Astrocyte of the hippocampus (primary cell): ENCODE data around the gene EEF1E1.
A peak's percentile ranks its signal among the peaks of the same experiment; 100 is the strongest.

Experiments
- DNase-seq: peaks from one replicate; pipeline ENCODE4 v3.0.0; 2011; ENCODE audit warnings: low read depth, low spot score

The EEF1E1 gene

DNA sequence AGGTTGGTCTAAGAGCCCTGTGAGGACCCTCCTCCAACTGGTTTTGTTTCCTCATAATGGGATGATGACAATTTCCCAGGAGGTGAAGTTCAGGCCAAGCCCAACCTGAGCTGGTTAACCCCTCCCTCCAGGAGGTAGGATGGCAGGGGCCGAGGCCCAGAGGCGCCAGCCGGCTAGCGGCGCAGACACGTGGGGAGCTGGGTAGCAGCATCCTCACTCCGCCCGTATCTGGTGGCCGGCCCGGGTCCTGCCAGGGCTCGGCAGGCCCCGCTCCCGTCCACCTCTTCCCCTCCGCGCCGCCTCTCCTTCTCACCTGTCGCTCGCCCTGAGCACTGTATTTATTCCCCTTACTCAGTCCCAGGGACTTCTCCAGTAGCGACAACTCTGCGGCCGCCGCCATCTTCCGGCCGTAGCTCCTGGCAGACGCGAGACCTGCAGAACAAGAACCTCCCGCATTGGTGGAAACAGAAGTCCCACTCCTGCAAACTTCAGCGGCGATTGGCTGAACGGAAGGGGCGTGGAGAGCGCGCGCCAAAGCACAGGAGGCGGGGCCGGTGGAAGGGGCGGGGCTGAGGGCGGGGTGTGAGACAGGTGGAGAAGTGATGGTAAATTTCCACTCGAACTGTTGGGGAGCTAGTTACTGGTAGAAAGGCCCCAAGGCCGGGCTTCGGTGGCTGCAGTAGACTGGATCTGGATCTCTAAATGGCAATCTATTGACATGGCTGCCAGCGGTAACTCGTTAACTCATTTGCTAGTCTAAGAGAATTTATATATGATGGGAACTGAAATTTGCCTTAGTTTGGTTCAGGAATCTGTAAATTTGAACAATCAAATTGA is at the start of gene EEF1E1:
TSS of gene EEF1E1 (minus strand) at position 427 of the 837 bp plus-strand sequence. CDS start at position 400, 27 bp downstream.
- peak; percentile 97 for DNase-seq

DNA sequence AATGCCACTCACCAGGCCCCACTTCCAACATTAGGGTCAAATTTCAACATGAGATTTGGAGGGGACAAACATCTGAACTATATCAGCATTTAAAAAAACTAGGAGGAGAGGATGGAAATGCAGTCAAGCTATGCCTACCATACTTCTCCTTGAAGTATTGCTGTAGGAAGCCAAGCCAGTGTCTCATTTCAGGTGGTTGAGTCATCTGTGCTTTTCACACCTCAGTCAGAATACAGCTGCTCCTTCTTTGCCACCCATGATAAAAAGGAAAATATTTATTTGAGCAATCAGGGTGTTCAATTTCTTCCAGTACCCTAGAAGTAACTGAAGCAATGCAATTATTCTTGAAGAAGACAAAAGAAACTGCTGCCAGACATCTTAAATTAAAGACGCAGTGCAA is 47.0 kb upstream of the EEF1E1 start:
- no peak for DNase-seq

DNA sequence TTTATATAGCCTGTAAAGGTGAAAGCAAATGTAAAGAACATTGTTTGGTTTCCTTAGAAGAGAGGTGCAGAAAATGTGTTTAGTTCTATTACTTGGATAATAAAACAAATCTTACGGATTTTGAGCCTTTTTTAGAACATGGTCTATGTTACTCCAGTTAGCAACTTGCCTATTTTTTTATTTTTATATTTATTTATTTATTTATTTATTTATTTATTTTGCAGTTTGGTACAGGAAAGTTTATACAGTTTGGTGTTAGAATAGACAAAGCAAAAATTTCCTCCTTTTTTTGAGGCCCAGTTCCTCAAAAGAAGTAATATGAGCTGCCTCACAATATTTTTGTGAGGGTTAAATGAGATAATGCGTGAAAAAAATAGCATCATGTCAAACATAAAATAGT is 41.6 kb upstream of the EEF1E1 start:
- DNase-seq, result no peak

DNA sequence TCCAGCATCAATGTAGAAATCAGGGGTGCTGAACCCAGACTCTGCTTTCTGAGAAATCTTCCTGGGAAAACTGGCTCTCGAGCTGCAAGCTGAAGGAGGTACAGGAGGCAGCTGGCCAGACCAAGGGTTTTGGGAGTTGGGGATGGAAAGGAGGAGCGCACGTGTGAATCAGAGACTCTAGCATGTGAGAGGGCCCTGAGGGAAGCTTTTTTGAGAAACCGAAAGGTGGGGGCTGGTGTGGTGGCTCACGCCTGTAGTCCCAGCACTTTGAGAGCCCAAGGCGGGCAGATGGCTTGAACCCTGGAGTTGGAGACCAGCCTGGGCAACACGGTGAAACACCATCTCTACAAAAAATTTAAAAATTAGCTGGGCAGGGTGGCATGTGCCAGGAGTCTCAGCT is 37.1 kb upstream of the EEF1E1 start:
- DNase-seq, result no peak

DNA sequence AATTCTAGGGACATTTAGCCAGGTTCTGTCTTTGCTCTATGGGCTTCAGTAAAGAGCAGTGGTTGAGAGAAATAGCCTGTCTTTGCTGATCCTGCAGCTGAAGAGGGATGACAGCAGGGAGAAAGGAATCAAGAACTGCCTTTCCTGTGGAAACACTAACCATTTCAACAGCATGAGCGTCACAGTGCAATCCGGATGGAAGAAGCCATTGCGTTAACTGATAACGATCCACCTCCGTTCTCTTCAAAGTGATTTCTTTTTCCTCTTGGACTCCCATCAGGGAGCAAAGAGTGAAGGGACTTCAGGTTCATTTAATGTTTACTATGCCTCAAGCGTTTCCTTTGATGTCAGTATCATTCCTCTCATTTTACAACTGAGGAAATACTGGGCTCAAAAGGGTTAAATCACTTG is 35.2 kb upstream of the EEF1E1 start:
- DNase-seq, result no peak

DNA sequence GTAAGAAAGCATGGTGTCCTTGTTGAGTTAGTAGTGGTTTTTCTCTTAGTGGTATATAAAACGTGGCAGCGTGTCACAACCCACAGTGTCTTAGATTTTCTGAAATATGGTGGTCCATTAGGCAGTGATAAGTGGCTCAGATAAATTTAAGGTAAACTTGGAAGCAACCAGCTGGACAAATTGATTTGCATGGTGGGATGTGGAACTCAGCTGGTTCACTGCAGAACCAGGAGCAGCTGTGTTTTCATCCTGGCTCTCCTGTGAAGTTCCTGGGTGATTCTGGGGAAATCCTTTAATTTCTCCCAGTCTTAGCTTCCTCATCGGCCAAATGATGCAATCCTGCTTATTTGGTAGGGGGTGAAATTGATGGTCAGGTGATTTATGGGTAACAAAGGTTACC is 32.9 kb upstream of the EEF1E1 start:
- no peak for DNase-seq

DNA sequence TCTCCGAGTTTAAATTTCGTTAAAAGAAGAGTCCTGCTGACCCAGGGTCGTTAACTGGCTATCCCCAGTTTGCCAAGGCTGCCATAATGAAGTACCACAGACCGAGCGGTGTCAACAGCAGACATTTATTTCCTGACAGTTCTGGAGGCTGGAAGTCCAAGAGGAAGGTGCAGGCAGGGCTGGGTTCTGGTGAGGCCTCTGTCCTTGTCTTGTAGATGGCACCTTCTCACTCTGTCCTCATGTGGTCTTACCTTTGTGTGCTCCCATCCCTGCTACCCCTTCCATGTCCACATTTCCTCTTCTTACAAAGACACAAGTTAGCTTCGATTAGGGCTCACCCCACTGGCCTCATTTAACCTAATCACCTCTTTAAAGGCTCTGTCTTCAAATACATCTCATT is 29.8 kb upstream of the EEF1E1 start:
- DNase-seq, result no peak

DNA sequence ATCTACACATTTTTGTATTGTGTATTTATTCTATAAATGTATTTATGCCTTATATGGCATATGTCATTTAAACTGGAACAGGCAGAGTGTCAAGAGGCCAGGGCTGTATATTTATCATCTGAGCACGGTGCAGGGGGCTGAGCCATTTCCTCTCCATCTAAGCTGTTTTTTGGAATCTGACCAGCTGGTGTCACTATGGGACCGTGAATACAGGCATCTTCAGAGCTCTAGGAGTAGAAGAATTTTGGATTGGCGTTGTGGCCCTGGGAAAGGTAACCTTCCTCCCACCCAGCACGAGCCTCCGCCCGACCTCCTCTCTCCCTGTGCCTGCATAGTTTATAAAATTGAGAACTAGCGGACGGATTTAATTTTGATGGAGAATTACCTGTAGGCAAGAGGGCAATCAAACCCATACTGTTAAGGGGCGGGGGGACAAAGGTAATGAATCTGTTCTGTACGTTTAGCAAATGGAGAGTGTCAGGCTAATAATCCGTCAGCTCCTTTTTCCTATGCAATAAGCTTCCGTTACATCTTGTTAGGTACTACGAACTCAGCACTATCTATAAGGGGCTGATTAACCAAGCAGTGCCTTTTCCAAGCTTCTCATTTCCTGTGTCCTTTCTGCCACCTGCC is 29.0 kb upstream of the EEF1E1 start:
- peak; percentile 85 for DNase-seq

DNA sequence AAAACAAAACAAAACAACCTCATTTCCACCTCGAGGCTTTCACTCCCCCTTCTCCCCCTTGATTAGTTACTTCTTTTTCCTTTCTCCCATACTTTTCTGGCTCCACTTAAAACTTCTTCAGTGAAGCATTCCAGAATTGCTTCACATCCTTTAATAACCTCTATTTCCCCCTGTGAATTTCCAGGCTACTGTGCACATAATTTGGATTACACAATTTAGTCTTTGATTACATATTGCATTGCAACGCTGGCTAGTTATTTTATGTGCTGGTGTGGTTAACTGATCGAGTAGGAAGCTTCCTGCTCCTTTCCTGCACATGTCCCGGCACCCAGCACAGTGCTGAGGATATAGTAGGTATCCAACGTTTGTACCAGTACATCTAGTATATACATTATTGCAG is 28.1 kb upstream of the EEF1E1 start:
- no peak for DNase-seq

DNA sequence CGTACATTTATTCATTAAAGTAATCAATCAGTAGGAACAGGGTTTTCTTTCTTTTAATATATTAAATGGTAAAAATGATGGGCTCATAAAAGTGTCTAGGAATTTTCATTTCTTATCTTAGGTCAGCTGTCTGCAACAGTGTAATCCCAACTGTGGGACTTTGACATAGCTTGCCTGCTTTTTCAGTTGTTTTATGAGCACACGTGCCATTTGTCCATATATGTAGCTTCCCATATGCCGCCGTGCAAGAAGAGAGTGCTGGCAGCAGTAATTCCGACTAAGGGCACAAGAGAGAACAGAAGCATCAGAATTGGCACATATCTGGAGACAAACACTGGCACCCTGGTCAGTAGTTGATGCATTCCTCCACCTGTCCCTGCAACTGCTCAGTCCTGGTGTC is 20.9 kb upstream of the EEF1E1 start:
- no peak for DNase-seq

DNA sequence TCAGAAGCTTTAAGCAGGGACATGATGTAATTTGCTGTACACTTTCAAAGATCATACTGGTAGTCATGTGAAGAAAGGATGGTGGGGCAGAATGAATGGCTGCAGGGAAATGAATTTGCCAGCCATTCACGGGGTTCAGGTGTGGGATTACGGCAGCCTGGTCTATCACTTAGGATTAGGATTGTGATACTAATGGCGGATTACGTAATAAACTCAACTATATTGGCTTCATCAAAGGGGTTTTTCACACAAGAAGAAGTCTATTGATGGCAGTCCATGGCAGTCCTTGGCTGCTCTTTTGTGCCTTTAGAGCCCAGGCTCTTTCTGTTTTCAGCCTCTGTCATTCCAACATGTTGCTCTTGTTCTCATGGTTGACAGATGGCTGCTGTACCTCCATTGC is 12.6 kb upstream of the EEF1E1 start:
- DNase-seq, result no peak

DNA sequence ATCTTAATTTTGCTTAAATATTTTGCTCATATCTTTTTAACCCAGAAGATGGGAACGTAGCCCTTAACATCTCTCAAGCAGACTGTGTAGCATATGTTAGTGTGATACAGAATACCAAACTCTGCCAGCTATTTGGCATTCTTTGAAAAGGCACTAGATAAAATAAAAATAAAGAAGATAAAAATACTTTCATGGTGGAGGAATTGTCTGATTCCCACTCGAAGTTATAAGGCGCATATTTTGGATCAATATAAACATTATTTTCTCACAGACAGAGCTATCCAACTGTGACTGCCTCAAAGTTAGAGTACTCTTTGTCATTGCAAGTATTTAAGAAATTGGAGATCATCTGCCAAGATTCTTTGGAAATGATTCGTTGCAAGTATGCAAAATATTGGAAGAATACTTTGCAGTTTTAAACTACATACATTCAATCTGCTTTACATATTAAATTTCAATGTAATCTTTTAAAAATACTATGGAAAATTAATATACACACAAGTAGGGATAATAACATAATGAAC is 10.8 kb upstream of the EEF1E1 start:
- DNase-seq, result no peak

DNA sequence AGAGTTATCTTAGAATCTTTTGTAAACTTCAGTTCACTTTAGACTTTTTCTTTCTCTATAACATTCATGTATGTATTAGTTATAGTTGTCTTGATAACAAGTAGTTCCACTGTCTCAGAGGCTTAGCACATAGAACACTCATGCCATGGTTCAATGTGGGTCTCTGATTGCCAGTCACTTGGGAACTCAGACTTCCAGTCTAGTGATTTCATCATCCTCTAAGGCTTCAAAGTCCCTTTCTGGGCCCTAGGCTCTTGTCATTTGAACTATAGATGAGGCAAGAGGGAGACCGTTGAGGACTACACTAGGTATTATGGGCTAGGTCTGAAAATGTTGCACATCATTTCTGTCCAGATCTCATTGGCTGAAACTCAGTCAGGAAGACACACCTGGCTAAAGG is 8.4 kb upstream of the EEF1E1 start:
- DNase-seq, result no peak

DNA sequence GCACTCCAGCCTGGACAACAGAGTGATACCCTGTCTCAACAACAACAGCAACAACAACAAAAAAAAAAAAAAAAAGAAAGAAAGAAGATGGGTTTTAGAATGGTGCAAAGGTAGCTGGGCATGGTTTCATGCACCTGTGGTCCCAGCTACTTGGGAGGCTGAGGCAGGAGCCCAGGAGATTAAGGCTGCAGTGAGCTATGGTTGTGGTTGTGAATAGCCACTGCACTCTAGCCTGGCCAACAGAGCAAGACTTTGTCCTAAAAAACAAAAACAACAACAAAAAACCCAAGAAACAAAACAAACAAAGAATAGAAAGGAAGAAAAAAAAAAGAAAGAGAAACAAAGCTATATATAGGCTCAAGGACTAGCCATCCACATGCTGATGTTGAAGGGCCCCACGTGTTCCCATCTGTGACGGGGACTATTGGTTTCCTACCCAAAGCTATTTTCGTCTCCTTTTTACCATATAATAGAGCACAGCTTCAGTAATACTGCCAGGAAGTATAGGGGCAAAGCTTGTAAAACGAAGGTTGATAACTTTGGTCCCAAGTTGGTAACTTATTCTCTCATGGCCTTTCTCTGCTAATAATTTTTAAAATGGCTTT is 7.9 kb upstream of the EEF1E1 start:
- no peak for DNase-seq

DNA sequence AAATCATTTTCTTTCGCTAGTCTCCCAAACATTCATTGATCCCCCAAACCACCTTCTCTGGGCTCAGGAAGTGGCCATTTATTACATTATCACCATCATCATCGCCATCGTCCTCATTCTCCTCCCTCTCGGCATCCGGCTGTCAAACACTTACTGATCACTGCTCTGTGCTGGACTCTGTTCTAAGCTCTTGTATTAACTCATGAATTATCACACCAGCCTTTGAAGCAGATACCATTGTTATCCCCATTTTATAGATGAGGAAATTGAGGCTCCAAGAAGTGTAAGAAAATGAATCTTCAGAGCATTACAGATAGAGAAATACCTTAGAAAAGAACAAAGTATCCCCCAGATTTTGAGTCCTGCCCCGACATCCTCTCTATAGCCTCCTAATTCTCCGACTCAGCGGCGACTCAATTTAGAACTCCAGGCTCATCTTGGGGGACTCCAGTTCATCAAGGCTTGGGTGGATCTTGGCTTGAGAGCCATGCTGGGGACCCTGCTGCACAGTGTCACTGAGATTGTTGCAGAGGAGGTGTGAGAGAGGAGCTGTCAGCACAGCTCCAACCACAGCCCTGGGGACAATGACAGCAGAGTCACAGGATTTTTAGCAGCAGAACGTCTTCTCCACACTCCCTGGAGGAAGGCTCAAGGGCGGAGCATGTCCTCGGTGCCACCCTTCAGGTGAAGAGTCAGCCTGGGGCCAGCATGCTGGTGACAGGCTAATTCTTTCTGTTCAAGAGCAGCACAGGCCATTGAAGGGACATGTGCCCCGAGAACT is 6.6 kb upstream of the EEF1E1 start:
- DNase-seq, result no peak

DNA sequence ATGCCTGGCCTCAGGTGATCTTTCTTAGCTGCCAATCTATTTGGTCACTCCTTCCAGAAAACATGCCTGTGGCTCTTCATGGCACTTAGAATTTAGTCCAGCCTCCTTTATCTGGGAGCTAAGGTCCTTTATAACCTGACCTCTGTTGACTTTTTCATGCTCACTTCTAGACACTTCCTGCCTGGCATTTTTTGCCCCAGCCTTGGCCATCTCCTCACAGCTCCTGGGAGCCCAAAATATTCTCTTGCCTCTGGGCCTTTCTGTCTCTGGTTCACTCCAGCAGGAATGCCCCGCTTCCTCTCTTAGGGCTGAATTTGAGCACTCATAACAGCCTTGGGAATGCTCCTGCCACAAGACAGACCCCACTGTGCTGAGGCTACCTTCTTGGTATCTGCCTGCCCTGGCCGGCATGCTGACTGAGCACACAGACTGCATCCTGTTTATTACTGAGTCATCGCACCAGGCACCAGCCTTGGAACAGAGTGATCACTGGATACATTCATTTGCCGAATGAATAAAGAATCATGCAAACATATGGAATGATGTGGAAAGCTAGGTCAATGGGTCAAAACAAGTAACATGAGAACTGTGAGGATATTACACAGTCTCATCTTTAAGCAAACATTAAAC is 5.8 kb upstream of the EEF1E1 start:
- DNase-seq, result peak; percentile 80

DNA sequence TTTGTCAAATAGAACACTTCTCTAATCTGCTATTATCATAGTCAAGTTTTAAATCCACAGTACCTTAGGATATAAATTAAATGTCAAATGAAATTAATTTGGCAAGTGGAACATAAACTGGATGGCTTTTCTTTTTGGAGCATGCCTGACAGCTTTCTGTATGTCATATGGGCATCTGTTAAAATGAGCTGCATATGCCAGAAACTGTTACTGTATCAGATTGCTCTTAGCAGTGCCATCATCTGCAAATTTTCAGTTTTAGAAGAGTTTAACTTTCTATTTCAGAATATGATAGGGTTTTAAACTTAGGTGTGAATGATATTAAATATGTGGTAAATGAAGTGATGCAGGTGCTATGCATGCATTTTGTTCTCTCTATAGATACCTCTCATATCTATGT is 3.4 kb upstream of the EEF1E1 start:
- DNase-seq, result no peak

DNA sequence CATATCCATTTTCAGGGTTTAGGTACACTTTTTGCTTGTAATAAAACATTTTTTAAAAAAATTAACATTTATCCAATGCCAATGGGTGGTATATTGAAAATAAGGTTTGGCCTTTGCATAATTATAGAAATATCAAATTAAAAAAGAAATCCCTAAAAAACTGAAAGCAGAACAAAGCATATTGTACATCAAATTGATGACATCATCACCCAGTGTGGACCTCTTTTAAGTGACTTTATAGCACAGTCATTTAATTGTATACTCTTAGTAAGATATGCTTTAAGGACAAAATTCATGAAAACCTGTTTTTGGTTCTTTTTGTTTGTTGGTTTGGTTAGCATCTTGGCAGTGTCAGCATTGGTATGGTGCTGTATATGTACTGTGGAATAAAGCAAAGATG is 1.4 kb upstream of the EEF1E1 start:
- no peak for DNase-seq

DNA sequence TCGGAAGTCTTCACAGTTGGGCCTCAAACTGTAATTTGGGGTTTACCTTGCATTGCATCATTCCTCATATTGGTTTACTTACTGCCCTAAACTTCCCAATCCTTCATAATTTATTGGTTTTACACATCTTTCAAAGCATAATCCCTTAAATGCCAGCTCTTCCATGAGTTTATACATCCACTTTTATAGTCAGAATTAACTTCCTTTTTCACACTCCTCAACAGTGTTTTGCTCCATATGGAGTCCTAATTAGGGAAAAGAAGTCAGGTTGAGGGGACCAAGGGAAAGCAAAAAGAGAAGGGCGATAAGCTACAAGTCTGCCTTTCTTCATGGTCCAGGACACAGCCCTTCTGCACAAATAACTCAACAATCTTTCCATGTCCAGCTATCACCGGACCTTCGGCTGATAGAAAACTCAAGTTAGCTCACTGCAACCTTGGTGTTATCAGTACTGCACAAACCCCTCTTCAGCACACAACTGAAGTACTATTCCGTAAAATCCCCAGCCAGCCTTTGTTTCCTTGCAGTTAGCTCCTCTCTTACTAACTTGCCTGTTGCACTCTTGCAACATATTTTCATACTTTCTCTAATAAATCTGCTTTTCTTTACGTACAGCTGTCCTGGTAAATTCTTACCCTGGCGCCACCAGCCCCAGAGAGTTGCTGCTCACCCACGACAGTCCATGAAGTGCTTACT is 2.0 kb downstream of the EEF1E1 start:
- DNase-seq, result no peak

DNA sequence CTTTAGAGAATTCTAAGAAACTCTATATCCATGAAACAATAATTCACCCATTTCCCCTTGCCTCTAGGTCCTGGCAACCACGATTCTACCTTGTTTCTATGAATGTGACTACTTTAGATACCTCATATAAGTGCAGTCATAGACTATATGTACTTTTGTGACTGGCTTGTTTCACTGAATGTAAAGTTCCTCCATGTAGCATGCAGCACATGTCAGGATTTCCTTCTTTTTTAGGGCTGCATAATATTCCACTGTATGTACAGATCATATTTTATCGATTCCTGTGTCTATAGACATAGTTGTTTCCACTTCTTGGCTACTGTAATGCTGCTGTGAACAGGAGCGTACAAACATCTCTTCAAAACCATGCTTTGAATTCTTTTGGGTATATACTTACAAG is 11.7 kb downstream of the EEF1E1 start:
- DNase-seq, result no peak

DNA sequence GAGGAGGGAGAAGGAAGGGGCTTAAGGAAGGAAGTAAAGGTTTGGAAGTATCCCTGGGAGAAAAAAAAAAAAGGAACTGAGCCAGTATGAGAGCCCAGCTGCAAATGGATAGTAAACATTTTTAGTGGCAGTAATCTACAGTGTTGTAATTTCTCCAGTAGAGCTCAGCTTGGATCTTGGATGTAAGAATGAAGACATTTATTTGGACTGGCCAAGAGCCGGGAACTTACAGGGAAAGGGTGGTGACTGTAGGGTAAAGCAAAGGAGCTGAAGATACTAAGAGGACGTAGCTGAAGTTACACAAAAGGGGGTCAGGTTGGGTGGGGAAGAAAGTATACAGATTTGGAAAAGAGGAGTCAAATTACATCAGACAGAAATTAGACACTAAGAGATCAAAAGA is 13.5 kb downstream of the EEF1E1 start:
- no peak for DNase-seq
